Skeletal muscle cell (primary cell): ENCODE data around the gene ARHGAP6.
"Not testable (repeated sequence)": the region's sequence is repeated elsewhere in the genome, so short reads cannot be mapped to it uniquely, and the experiment has no call there.

Source experiments
- DNase-seq: peaks from one replicate; pipeline ENCODE4 v3.0.0-alpha.2; 2010; ENCODE audit warnings: low read depth
- H3K4me3 ChIP-seq: 2 replicates; pipeline ENCODE4 v1.5.1; 2011; ENCODE audit warnings: low read depth, mild to moderate bottlenecking, control low read depth, low read length, moderate library complexity

The ARHGAP6 gene

DNA sequence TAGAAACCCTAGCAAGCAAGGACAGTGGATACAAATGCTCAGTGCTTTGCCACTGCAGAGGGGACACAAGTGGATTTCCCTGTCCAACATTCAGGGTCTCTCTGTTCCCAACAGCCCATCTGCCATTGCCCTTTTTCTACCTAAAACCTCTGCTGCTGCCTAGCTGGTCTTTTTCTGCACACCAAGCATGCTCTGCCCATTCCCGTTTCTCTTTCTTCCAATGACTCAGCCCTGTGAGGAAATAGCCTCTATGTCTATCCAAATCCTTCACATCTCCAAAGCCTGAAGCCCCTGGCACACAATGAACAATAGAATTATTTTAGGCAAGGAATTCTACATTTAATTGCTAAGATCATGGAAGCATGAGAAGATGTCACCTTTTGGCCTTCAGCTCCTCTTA, 378.2 kb downstream of the ARHGAP6 start:
- H3K4me3 ChIP-seq = no peak overlapping the region
- no peak for DNase-seq

DNA sequence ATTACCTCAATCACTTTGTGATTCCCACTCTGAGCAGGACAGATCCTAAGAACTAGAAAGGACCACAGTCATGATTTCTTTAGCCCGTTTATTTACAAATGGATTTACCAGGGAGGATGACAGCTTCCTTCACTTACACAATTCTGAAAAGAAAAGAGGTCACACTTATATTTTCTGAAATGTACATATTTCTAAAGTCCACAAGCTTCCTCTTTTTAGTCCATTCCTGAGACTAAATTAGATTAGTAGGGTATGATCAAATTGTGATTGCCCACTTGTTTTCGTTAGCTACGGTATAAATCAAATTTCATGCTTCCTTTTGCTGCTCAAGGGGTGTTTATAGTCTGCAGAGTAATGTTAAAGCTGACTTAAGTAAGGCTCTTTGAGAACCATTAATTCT, 380.1 kb downstream of the ARHGAP6 start:
- no peak for DNase-seq

DNA sequence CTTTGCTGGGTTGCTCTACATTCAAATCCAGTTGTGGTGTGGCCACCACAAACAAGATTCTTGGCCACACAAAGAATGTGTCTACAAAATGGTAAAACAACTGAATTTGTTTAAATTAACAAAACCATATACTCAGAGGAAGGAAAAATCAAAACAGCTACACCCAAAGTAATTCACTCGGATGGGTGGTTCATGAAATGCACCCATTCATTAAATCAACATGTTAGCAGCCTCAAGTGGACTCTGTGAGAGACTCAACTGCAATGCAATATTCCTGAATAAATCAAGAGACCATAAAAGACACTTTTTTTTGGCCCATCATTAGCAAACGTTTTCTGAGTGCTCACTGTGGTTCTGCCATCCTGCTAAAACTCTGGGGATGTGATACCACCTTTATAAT, 383.7 kb downstream of the ARHGAP6 start:
- DNase-seq = no peak
- no peak overlapping the region for H3K4me3 ChIP-seq

More for the DNA sequence above, 380.1 kb downstream of the ARHGAP6 start:
- no peak overlapping the region for H3K4me3 ChIP-seq

DNA sequence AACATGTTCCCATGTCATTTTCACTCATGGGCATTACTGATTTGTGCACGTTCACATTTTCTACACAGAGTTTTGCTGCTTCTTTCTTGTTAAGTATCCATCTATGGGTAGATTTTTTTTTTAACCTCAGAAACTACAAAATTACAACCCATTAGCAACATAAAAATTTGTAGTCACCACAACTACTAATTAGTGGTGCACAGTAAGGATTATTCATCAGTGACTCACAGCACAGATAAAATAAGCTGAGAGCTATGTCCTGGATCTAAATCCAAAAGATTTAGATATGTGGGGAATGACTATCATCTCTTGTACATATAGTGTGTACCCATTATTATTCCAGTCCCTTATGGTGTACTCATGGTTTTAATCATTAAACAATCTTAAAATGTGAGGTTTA, 392.2 kb downstream of the ARHGAP6 start:
- H3K4me3 ChIP-seq = no peak overlapping the region
- DNase-seq = no peak

DNA sequence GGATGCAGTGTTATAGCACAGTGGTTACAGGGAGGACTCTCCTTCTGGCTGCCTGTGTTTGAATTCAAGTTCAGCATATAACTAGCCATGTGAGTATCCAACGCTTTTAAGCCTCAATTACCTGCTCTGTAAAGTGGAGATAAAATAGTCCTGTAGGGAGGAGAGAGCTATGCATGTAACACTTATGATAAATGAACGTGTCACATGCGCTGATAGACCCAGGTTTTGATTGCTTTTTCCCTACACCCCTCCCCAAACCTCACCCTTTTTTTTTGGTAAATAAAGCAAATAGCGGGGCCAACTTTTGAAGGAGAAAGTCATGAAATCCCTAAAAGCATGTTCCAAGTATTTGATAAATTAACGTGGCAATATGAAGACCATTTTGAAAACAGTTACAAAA, 392.9 kb downstream of the ARHGAP6 start:
- no peak for DNase-seq
- H3K4me3 ChIP-seq = no peak overlapping the region

DNA sequence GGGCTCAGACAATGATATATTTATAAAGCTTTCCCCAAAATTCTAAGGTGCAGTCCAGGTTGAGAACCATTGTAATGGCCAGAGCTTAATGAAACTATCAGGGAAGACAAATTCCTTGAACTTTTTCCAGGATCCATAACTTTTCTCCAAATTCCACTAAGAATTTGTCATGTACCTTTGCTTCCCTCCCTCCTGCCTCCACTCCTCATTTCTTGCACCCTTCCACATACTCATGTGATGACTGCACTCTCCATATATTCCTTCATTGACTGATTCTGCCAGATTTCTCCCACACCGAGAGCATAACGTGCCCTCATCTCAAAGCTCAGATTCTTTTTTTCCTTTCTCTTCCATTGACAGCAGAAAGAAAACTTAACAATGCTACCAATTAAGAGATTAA, 393.4 kb downstream of the ARHGAP6 start:
- DNase-seq = no peak
- H3K4me3 ChIP-seq = no peak overlapping the region

DNA sequence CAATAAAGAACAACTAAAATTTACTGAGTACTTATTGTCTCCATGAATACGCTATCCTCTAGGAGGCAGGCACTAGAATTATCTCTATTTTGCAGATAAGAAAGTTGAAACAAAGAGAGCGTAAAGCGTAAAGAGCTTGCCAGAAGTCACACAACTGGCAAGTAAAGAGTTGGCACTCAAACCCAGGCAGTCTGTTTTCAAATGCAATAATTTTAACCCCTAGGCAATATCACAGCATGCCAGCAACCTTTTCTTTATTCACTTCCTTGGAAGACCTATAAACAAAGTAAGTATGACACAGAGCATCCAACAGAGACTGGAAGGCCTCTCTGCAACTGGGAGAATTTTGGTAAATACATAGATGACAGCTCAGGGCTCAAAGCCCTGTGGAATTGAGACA, 395.7 kb downstream of the ARHGAP6 start:
- no peak overlapping the region for H3K4me3 ChIP-seq
- no peak for DNase-seq

DNA sequence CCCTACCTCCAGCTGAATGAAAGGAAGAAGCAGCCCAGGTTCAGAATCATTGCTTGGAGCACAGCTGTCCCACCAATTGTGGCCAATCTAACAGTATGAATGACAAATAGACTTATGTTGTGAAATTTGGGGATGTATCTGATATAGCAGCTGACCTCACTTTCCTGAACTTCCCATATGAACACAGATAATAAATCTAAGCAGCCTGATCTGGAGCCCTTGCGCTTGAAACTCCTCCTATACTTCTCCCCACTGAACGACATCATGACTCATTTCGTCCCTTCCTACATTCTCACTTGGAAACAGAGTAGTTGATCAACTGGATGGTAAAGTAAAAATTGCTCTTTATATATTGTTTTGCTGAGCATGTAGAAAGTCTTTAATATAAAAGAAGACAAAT, 396.7 kb downstream of the ARHGAP6 start:
- no peak overlapping the region for H3K4me3 ChIP-seq
- no peak for DNase-seq

DNA sequence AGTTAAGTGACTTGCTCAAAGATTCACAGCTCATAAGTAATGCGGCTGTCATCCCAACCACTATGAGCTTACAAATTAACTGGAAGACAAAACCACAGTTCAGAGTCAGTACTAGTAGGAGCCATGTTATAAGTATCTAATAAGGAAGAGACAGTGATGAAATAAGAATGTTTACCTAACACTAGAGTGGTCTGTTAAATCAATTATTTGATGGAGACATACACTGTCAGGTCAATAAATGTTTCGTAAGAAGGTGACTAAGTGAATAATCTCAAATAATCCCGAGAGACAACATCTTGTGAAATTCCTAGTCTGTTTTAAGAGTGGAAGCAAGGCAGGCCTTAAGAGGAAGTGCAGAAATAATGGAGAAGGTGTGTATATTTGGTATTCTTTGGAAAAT, 398.3 kb downstream of the ARHGAP6 start:
- DNase-seq = peak; percentile 46
- no peak overlapping the region for H3K4me3 ChIP-seq

DNA sequence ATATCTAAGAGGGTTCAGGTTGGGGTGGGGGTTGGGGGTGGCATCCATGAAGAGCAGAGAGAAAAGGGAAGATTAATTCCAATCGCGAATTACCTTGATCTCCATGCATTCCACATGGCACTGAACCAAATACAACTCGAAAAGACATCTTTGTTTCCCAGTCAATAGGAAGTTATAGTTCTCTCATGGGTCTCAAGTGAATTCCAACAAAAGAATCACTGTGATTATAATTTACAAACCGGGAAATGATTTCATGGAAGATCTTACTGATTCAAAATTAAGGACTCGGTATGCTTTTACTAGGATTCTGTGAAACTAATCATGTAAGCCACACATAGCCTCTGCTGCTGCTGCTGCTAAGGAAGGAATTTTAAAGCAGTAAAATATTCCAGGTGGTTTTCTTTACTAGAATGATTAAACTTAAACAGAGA, 399.1 kb downstream of the ARHGAP6 start:
- H3K4me3 ChIP-seq = no peak overlapping the region
- no peak for DNase-seq

DNA sequence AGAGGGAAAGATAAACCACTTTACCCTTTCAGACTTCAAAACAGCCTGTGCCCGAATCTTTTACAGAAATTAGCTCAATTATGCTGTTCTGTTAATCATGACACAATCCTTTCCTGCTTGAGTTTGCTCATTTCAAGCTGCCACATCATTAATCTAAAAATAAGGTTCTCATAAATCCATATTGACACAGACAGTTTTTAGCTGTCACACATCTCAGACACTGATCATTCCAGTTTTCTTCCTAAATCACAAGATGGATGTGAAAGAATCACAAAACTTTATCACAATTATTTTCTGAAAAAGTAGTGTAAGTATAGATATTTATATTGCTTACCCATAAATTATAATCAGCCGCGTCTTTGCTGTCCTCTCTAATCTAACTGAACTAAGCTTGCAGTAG, 400.4 kb downstream of the ARHGAP6 start:
- no peak overlapping the region for H3K4me3 ChIP-seq
- no peak for DNase-seq

DNA sequence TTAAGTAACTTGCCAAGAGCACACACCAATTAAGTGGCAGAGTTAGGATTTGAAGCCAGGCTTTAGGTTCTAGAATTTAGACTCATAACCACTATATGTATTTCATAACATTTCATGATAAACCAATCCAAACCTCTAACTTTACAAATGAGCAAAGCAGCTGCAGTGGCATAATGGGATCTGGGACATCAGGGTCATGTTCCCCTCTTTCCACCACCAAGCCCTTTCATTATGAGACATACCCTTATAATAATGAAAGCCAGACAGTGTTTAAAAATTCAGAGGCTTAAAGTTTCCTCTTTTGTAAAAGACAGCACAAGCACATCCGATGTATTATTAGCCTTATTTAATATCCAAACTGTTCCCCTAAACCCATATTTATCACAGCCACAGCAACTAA, 400.8 kb downstream of the ARHGAP6 start:
- no peak for DNase-seq
- H3K4me3 ChIP-seq = no peak overlapping the region

DNA sequence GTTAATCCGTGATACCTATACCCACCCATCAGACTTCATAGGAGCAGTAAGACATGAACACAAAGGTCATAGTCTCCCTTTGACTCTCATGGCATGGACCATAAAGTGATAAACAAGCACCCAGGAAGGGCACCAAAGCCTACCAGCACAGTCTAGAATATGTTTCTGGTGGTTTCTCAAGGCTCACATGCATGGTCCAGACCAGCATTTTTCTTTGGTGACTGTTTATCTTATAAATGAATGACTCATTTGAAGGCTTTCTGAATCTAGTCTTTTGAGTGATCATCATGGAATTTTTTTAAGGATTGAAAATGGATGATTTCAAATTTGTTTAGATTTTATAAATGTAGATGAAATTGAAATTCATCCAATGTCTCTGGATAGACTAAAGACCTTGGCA, 404.5 kb downstream of the ARHGAP6 start:
- no peak overlapping the region for H3K4me3 ChIP-seq
- no peak for DNase-seq

DNA sequence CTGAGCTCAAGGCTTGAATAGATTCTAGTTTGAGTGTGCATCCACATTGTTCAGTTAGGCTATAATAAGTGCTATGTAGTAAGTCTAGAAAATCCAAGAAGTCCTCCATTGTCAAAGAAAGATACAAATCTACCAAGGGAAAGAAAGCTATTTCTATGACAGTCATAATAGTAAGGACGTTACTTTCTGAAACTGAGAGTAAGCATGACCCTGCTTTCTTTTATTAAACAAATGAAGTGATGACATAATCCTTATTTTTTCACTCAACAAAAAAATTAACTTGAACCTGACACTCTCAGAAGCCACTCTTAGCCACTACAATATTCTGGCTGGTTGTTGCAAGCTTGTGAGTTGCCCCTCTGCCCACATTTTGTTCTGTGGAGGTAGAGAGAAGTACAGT, 406.3 kb downstream of the ARHGAP6 start:
- DNase-seq = no peak
- H3K4me3 ChIP-seq = no peak overlapping the region

DNA sequence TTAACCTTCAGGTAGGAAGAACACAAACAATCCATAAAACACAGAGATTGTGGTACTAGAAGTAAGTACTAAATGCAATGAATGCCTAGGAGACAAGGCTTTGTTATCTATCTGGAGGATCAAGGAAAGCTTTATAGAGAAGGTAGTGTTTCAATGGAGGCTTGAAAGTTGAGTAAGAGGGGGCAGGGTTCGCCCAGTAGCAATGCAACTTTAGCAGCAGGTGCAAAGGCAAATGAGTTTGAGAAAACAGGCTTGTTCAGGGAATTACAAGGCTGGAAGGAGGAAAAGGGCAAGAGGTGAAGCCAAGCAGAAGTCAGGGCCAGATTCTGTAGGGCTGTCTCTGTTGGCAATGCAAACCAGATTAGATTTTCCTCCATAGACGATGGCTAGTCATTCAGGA, 408.0 kb downstream of the ARHGAP6 start:
- H3K4me3 ChIP-seq = no peak overlapping the region

DNA sequence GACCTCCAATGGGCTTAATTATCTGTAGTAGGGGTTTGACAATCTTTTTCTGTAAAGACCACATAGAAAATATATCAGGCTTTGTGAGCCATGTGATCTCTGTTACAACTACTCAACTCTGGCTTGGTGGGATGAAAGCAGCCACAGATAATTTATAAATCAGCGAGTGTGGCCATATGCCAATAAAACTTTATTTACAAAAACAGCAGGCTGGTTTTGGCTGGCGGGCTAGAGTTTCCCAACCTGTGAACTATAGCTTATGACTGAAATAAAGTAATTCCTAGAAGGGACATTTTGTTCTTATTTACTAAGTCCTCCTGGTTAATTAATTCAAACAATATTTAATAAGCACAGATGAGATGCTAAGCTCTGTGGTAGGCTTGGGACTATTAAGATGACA, 408.4 kb downstream of the ARHGAP6 start:
- H3K4me3 ChIP-seq = no peak overlapping the region
- DNase-seq = no peak

More for the DNA sequence above, 408.0 kb downstream of the ARHGAP6 start:
- no peak for DNase-seq

DNA sequence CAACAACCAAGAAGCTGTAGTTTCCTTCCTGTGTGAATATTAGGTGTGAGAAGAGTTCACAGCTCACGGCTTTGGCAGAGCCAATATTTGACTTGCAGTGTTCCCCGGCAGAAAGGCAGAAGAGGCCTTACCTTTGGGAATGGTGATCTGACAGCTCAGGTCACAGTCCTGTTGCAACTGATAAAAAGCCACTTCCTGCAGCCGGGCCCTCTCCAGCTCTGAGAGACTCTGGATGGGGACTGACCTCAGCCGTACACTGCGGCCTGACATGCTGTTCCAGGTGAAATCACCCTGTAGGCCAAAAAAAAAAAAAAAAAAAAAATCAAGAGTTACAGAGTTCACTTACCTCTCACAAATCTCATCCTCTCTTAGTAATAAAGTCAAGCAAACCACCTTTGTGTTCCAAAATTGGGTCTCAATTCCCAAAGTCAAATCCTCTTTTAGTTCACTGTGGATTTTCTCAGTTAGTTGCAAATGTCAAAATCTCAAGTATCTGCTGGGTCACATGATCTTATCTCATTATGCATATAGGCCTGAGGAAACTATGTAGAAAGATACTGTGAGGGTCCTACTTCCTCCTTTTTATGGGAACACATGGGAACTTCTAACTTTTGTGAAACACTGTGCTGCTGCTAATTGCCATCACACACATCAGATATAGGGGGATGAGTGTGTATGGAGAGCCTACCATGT, 411.2 kb downstream of the ARHGAP6 start:
- no peak overlapping the region for H3K4me3 ChIP-seq
- DNase-seq = no peak

DNA sequence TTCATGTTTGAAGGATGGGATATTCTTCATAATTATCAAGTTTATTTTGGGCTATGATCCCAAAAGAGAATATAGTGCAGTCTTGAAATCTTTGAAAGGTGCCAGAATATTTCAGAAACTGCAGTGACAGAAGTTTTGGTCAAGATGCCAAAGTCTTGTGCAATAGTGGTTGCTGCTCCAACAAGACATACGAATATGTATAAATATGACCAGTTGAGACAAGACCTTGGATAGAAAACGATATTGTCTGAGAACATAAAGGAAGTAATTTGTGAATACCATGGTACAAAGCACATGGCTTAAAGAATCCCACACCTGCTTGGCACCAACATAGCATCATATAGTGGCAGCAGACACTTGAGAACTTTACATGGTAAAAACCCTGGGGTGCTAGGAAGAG, 421.1 kb downstream of the ARHGAP6 start:
- DNase-seq = peak; percentile 48

DNA sequence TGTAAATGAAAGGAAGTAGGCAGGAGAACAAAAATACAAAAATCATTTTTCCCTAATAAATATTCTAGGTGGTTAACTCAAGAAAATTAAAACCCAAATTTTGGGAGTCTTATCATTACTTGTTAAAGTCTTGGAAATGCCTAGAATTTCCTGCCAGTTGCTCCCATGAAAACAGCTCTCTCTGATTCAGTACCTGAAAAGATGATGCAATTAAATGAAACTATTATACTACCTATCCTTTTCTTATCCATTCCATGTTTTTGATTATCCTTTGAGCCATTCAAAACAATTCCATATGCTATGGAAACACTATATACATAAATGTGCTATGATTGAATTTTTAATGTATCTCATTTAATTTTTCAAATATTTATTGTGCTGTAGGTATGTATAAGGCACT, 423.0 kb downstream of the ARHGAP6 start:
- no peak overlapping the region for H3K4me3 ChIP-seq
- DNase-seq = no peak

More for the DNA sequence above, 421.1 kb downstream of the ARHGAP6 start:
- H3K4me3 ChIP-seq = no peak overlapping the region

DNA sequence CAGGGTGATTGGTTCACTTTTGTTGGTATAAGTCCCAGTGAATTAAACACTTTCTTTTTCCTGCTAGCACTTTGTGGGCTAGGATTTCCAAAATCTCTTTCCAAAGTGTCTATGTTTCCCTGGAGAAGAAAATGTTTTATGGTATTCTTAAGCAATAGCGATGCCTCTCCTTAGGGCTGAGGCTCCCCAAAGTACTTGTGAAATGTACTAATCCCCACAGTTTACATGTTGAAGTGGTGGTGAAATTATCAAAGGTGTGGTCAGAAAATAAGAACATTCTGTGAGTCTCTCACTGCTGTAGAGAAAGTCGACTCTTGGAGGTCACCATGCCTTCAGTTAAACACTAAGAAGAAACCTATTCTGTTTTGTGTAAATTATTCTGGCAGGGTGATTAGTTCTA, 424.0 kb downstream of the ARHGAP6 start:
- H3K4me3 ChIP-seq = no peak overlapping the region
- DNase-seq = peak; percentile 35

DNA sequence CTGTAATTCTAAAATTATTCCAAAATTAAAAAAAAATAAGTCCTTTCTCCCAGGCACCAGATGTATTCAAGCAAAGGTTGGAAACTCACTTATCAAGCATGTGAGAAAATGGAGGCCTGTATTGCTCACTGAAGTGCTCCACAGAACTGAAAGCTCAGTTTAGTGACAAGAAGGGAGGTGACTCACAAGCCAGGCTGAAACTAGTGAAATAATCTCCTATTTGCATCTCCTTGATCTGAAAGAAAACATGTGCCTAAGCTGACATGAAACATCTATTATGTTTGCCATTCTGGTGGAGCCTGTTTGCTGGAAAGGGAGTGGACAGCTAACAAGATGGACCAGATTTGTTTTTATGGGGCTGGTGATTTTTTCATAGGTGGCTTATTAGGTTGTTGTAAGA, 426.5 kb downstream of the ARHGAP6 start:
- no peak overlapping the region for H3K4me3 ChIP-seq
- DNase-seq = peak; percentile 21

DNA sequence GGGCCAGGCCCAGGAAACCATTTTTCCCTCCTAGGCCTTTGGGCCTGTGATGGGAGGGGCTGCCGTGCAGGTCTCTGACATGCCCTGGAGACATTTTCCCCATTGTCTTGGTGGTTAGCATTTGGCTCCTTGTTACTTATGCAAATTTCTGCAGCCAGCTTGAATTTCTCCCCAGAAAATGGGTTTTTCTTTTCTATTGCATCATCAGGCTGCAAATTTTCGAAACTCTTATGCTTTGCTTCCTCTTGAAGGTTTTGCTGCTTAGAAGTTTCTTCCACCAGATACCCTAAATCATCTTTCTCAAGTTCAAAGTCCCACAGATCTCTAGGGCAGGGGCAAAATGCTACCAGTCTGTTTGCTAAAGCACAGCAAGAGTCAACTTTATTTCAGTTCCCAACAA, 430.3 kb downstream of the ARHGAP6 start:
- H3K4me3 ChIP-seq, DNase-seq: not testable (repeated sequence)
